Uterus (tissue), 2 donors: ENCODE results near the gene ASAP2.

ENCODE experiments used
- POLR2A ChIP-seq, 2 donors: fragments of 450-650 bp; IDR thresholded peaks; one replicate each; pipeline ENCODE4 v1.6.1; 2016; ENCODE audit warnings: antibody characterized with exemption in 2 of 2, mild to moderate bottlenecking in 1 of 2, moderate library complexity in 1 of 2
- TF ChIP-seq, protein P1 (sequence below), 4 experiments: fragments of 200-600 bp in 2 of 4; fragments of 450-650 bp in 2 of 4; sonication (generic) in 2 of 4; IDR thresholded peaks; one replicate each; pipeline ENCODE4 v1.5.1; 2016 to 2019; ENCODE audit warnings: antibody characterized with exemption in 4 of 4, mild to moderate bottlenecking in 2 of 4, moderate library complexity in 1 of 4

DNA sequence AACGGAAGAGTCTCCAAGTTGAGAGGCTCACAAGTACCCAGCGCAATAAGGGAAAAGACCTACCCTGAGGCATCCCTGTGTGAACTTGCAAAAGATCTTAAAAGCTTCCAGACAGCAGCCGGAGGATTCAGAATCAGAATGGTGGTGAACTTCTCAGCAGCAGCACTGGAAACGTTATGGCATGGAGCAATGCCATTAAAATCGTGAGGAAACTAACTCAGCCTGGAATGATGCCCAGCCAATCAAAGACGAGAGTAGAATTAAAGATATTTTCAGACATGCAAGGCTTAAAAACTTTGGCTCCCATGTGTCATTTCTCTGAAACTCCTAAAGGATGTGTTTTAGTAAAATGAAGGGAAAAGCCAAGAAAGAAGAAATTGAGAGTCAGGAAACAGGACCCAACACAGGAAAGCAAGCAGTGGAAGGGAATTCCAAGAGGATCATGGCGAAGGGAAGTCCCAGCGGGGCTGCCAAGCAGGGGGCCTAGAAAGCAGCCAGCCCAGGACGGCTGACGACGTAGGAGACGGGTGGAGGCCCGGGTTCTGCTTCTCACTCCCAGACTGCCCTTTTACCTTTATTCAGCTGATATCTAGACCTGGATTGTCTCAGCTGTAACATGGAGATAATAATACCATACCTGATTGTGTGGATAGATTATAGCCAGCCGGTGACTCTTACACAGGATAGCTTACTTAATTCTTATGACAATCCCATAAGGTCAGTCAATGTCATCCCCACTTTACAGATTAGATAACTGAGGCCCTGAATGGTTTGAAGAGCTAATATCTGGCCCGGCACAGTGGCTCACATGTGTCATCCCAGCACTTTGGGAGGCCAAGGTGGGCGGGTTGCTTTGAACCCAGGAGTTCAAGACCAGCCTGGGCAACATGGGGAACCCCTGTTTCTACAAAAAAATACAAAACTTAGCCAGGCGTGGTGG, 92.8 kb downstream of the ASAP2 start:
- TF ChIP-seq, protein P1, sequence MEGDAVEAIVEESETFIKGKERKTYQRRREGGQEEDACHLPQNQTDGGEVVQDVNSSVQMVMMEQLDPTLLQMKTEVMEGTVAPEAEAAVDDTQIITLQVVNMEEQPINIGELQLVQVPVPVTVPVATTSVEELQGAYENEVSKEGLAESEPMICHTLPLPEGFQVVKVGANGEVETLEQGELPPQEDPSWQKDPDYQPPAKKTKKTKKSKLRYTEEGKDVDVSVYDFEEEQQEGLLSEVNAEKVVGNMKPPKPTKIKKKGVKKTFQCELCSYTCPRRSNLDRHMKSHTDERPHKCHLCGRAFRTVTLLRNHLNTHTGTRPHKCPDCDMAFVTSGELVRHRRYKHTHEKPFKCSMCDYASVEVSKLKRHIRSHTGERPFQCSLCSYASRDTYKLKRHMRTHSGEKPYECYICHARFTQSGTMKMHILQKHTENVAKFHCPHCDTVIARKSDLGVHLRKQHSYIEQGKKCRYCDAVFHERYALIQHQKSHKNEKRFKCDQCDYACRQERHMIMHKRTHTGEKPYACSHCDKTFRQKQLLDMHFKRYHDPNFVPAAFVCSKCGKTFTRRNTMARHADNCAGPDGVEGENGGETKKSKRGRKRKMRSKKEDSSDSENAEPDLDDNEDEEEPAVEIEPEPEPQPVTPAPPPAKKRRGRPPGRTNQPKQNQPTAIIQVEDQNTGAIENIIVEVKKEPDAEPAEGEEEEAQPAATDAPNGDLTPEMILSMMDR (IDR thresholded peaks at IDR 0.05): no peak
- no peak for TF ChIP-seq POLR2A (IDR thresholded peaks at IDR 0.05)
